HL-60/S4 treated with phorbol 12-myristate 13-acetate at 8.2 ng/mL for 4 days and 3 days (cell line): ENCODE data around the gene DGKZ.
"Not testable (repeated sequence)": the region's sequence is repeated elsewhere in the genome, so short reads cannot be mapped to it uniquely, and the experiment has no call there.

ENCODE experiments used
- in situ Hi-C: fragments of 300-500 bp; cut with MboI; formaldehyde crosslinking; loops from 2 replicates; pipeline ENCODE4 v1.15.0; 2022; ENCODE audit warnings: low sequenced_read_pairs

The DGKZ gene

DNA sequence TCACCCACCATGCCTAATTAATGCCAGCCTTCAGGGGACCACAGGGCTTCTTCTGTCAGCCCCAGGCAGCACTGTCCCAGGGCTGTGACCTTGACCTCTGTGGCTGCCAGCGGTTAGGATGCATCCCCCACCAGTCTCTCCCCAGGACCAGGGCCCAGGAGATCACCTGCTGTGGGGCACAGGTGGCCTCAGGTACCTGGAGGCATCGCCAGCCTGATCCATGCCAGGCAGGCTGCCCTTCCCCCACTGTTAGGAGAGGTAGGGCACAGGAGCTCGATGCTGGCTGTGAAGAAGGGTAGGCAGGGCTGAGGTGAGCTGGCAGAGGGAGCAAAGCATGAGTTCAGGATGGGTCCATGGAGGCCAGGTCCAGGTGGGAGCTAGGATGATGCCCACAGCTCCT, 17.5 kb downstream of the DGKZ start:
- in situ Hi-C loops: no loop called here

GRCh38 chr11:46366260-46366659, 19.0 kb downstream of the DGKZ start:
- in situ Hi-C loops: no loop called here

- in situ Hi-C loops: no loop called here
Observed at GRCh38 chr11:46366661-46367161, 19.4 kb downstream of the DGKZ start.

- in situ Hi-C loops: no loop called here
Observed at GRCh38 chr11:46367244-46367915, 20.1 kb downstream of the DGKZ start.

DNA sequence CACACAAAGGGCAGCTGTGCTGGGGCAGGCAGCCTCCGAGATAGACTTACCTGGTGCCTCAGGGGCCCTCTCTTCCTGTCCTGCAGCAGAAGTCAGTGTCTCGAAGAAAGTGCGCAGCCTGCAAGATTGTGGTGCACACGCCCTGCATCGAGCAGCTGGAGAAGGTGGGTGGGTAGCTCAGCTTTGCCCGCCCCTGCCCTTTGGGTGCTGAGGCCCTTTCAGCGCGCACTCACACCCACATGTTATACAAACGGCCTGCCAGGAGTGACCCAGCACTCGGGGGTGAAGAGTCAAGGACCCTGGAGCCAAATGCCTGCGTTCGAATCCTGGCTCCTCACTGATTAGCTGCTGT, 20.6 kb downstream of the DGKZ start:
- in situ Hi-C loops: no loop called here

DNA sequence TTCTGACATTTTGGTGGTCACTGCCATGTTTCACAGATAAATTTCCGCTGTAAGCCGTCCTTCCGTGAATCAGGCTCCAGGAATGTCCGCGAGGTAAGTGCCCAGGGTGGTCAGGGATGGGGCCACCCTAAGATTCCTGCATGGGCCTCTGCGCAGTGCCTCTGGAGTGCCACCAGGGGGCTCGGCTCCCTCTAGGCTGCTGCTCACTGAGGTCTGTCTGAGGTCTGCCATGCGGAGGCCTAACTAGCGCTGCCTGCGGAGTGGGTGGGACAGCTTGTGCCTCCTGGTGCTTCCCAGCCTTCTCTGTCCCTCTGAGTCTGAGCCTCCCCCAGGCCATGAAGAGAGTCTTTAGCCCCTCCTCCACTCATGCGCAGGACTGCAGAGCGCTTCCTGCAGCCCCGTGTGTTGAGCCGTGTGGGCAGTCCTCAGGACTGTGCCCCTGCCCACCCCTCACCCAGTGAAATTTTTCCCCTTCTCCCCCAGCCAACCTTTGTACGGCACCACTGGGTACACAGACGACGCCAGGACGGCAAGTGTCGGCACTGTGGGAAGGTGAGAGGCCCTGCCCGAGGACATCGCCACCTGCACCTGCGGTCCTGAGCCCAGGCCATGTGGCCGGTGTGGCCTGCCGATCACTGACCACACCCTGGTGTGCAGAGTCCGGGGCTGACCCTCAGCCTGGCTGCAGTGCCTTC, 22.3 kb downstream of the DGKZ start:
- in situ Hi-C loops: no loop called here

DNA sequence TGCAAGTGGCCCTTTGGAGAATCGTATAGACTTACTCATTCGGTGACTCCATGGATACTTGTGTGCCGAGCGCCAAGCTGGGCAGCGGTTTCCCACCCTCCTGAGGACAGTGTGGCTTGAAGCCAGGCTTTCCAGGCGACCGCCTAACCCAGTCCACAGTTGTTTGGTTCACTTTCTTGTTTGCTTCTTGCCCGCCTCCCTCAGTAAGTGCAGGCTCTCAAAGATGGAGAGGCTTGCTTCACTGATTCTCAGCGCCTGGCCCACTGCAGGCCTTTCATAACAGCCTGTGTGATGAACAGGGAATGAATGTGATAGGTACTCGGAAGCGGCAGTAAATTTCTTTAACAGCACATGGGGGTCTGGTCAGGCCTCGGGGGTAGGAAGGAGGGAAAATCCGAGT, 23.0 kb downstream of the DGKZ start:
- in situ Hi-C loops: no loop called here

DNA sequence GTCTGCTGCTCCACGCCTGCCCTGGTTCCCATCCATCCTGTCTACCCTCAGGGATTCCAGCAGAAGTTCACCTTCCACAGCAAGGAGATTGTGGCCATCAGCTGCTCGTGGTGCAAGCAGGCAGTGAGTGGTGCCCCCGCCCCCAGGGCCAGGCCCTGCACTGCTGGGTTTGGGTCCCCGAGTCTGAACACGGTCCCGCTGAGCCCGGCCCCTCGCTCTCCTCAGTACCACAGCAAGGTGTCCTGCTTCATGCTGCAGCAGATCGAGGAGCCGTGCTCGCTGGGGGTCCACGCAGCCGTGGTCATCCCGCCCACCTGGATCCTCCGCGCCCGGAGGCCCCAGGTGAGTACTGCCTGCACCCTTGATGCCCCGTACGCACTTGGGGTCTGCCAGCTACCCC, 24.0 kb downstream of the DGKZ start:
- in situ Hi-C loops: not testable (repeated sequence)

- in situ Hi-C loops: no loop called here
Observed at GRCh38 chr11:46372086-46372485, 24.8 kb downstream of the DGKZ start.

GRCh38 chr11:46372501-46372900, 25.2 kb downstream of the DGKZ start:
- in situ Hi-C loops: not testable (repeated sequence)

GRCh38 chr11:46373787-46374740, 26.8 kb downstream of the DGKZ start:
- in situ Hi-C loops: no loop called here

- in situ Hi-C loops: no loop called here
Observed at GRCh38 chr11:46374815-46375214, 27.6 kb downstream of the DGKZ start.

DNA sequence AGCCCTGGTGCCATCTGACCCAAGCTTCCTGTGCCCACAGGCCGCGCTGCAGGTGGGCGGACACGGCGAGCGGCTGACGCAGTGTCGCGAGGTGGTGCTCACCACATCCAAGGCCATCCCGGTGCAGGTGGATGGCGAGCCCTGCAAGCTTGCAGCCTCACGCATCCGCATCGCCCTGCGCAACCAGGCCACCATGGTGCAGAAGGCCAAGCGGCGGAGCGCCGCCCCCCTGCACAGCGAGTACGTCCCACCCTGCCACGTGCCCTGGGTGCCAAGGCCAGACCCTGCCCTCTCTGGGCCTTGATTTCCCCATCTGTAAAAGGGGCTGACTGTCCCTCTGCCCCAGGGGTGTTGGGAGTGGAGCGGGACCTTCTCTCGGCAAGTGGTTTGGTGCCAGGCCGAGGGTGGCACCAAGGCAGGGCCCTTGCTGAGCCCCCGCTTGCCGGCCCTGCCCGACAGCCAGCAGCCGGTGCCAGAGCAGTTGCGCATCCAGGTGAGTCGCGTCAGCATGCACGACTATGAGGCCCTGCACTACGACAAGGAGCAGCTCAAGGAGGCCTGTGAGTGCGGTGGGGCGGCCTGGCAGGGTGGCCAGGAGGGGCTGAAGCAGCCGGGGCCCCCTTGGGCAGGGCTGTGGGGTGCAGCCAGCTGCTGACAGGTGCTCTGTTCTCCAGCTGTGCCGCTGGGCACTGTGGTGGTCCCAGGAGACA, 28.3 kb downstream of the DGKZ start:
- in situ Hi-C loops: no loop called here

- in situ Hi-C loops: no loop called here
Observed at GRCh38 chr11:46376258-46377050, 29.2 kb downstream of the DGKZ start.

GRCh38 chr11:46377290-46377689, 30.0 kb downstream of the DGKZ start:
- in situ Hi-C loops: no loop called here

- in situ Hi-C loops: no loop called here
Observed at GRCh38 chr11:46377831-46378230, 30.6 kb downstream of the DGKZ start.

- in situ Hi-C loops: no loop called here
Observed at GRCh38 chr11:46378296-46378695, 31.0 kb downstream of the DGKZ start.

DNA sequence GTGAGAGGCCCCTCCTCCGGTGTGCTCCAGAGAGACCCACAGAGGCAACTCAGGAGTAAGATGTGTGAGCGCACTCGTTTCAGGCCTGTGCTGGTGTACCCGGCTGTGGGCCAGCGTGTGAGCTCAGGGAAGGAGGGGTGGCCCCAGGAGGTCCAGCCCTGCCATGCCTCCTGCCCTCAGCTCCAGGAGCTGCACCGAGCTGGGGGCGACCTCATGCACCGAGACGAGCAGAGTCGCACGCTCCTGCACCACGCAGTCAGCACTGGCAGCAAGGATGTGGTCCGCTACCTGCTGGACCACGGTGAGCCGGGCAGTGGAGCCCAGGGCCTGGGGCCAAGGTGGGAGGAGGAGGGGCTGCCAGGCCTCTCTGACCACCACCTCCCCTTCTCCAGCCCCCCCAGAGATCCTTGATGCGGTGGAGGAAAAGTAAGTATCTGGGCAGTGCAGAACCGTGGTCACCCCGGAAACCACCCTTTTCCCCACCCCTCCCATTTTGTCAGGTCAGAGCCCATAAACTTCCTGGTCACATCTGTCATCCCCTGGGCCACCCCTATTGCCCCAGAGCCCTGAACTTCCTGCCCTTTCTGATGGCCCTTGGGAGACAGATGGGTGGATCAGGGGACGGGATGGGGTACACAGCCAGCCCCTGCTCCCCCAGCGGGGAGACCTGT, 31.7 kb downstream of the DGKZ start:
- in situ Hi-C loops: no loop called here

DNA sequence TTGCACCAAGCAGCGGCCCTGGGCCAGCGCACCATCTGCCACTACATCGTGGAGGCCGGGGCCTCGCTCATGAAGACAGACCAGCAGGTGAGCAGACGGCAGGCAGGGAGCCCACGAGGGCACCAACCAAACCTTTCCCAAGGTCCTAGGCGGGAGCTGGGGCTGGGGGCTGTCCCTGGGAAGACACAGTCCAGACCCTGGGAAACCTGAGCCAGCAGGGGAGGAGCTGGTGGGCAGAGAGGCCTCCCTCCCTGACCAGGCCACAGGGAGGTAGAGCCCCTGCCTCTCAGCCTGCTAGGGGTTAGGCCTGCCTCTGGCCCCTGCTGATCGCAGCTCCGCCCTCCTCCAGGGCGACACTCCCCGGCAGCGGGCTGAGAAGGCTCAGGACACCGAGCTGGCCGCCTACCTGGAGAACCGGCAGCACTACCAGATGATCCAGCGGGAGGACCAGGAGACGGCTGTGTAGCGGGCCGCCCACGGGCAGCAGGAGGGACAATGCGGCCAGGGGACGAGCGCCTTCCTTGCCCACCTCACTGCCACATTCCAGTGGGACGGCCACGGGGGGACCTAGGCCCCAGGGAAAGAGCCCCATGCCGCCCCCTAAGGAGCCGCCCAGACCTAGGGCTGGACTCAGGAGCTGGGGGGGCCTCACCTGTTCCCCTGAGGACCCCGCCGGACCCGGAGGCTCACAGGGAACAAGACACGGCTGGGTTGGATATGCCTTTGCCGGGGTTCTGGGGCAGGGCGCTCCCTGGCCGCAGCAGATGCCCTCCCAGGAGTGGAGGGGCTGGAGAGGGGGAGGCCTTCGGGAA, 32.4 kb downstream of the DGKZ start:
- in situ Hi-C loops: not testable (repeated sequence)
